Lower leg skin (tissue), 3 donors: ENCODE results near the gene HIP1R.

Source experiments
- POLR2A ChIP-seq, 2 donors: fragments of 450-650 bp; IDR thresholded peaks; one replicate each; pipeline ENCODE4 v1.6.1; 2016 to 2017; ENCODE audit warnings: antibody characterized with exemption in 2 of 2, mild to moderate bottlenecking in 1 of 2, moderate library complexity in 1 of 2
- TF ChIP-seq, protein P1 (sequence below), 3 donors: fragments of 450-650 bp; IDR thresholded peaks; one replicate each; pipeline ENCODE4 v1.5.1; 2016; ENCODE audit warnings: antibody characterized with exemption in 3 of 3, mild to moderate bottlenecking in 3 of 3, moderate library complexity in 2 of 3

DNA sequence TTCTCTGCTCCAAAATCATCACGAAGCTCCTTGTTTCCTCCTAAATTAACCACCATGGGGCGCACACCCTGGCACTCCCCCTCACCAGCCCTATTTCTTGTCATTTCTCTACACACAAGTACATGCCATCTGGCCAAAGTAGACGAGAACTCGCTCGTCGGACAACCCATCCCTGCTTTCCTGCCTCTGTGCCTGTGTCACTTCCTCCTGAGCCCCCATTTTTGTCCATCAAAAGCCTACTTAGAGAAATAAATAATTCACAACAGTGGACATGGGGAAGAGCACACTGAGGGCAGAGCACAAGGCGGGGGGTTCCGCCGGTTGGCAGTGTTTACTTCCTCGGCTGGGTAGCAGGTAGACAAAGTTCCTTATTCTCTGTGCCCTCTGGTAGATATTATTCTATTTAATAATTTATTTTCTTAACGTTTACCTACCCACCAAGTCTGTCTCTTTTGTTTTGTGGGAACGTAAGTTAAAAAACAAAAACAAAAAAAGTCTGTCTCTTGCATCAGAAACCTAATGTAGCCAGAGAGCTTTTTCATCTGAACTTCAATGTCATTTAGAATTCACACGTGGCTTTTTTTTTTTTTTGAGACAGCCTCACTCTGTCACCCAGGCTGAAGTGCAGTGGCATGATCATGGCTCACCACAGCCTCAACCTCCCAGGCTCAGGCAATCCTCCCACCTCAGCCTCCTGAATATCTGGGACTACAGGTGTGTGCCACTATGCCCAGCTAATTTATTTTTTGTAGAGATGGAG lies 54.7 kb downstream of the HIP1R start:
- no peak for TF ChIP-seq POLR2A (IDR thresholded peaks at IDR 0.05)
- TF ChIP-seq, protein P1, sequence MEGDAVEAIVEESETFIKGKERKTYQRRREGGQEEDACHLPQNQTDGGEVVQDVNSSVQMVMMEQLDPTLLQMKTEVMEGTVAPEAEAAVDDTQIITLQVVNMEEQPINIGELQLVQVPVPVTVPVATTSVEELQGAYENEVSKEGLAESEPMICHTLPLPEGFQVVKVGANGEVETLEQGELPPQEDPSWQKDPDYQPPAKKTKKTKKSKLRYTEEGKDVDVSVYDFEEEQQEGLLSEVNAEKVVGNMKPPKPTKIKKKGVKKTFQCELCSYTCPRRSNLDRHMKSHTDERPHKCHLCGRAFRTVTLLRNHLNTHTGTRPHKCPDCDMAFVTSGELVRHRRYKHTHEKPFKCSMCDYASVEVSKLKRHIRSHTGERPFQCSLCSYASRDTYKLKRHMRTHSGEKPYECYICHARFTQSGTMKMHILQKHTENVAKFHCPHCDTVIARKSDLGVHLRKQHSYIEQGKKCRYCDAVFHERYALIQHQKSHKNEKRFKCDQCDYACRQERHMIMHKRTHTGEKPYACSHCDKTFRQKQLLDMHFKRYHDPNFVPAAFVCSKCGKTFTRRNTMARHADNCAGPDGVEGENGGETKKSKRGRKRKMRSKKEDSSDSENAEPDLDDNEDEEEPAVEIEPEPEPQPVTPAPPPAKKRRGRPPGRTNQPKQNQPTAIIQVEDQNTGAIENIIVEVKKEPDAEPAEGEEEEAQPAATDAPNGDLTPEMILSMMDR (IDR thresholded peaks at IDR 0.05): no peak
